Ramos (cell line): ENCODE results near the gene STARD9.
"Not testable (repeated sequence)": the region's sequence is repeated elsewhere in the genome, so short reads cannot be mapped to it uniquely, and the experiment has no call there.

ENCODE experiments used
- in situ Hi-C: fragments of 300-500 bp; cut with MboI; formaldehyde crosslinking; loops from one replicate; pipeline ENCODE4 v1.14.3; 2022; ENCODE audit warnings: low sequenced_read_pairs; ENCODE audit not compliant: unreplicated experiment

The STARD9 gene

DNA sequence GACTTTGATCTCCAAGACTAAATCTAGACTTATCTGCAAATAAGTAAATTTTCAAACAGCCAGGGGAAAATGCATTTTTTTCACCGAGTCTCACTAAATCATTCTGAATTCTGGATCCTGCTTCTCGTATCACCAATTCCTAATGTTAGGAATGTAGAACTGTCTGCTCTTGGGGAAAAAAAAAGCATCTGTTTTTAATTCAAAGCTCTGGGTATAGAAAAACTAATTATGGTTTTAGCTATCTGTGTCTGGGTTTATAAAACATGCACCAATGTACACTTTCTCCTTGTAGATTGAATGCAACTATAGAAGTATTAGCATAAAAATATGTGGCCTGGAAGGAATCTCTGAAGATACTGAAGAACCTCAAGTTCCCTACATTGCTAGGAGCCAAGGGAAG, 166.3 kb downstream of the STARD9 start:
- in situ Hi-C loops, result no loop called here

DNA sequence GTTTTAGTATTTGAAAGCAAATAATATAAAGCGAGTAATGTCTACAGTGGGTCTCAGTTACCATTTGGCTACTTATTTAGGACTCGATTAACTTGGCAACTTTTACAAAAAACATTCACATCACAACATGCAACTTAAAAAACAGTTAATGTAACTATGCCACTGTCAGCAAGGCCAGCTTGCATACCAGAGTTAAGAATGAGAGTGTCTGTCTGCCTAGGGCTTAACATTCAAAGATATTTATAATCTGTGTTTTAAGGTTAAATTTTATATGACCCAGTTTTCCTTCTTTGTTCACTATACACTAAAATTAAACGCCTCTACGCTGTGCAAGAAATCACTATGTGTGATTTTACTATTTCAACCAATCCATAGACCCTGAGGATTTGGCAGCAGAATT, 166.7 kb downstream of the STARD9 start:
- in situ Hi-C loops, result no loop called here

DNA sequence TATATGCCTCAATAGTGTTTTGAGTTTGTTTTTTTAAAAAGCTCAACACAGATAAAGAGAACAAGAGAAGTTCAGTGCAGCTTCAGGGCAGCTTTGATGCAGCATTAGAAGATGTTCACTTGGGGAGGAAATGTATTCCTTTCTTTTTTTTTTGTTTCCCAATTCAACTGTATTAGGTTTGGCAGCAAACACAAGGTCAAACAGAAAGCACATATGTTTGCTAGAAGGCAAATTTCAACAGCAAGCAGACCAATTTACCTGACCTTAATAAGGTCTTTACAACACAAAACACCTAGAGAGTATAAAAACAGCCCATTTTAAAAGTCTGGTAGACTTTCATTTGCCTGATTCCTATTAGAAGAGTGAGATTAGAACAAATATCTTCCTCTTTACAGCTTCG, 168.8 kb downstream of the STARD9 start:
- in situ Hi-C loops, result no loop called here

DNA sequence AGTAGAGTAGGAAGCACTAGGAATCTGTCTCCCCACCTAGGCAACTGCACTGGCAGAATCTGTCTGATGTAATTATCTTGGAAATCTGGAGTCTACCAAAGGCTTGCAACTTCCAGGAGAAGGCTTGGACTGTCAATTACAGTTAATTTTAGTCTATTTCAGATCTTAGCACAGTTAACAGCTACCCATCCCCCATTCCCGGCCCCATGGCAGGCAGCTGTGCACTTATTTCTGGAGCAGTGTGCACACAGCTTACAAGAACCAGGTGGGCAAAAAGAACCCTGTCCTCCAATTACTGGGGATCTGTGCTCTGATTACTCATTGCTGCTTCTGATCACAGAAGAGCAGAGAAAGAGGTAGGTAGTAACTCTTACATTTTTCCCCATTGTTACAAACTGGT, 173.9 kb downstream of the STARD9 start:
- in situ Hi-C loops, result no loop called here

DNA sequence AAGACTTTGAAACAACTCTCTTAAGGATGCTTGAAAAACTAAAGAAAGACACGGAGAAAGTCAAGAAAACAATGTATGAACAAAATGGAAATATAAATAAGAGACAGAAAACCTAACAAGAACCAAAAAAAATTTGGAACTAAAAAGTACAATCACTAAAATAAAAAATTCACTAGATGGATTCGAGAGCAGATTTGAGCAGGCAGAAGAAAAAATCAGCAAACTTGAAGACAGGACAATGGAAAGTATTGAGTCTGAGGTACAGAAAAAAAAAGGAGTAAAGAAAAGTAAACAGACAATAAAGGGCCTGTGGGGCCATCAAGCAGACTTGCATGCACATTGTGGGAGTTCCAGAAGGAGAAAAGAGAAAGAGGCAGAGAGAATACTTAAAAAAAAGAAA, 174.9 kb downstream of the STARD9 start:
- in situ Hi-C loops, result no loop called here

DNA sequence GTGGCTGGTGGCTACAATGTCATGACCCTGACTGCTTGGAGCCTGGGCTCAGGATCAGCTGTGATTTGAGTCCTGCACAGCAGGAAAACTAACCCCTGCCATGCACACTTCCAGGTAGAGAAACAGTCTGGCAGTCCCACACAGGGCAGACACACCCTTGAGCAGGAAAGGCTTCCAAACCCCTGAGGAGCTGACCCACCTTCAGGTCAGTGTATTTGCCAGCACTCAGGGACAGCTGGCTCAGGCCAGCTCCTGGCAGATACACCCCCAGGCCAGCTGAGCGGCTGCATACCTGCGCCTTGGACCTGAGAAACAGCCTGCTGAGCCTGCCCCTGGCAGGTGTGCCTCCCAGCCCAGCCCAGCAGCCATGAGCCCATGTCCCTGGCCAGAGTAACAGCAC, 183.7 kb downstream of the STARD9 start:
- in situ Hi-C loops, result no loop called here

DNA sequence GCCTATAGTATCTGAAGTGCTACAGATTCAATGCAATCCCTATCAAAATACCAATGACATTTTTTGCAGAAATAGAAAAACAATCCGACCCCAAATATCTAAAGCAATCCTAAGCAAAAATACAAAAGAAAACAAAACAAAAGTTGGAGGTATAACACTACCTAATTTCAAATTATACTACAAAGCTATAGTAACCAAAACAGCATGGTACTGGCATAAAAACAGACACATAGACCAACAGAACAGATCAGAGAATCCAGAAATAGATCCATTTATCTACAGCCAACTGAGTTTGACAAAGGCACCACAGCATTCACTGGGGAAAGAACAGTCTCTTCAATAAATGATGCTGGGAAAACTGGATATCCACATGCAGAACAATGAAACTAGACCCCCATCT, 185.4 kb downstream of the STARD9 start:
- in situ Hi-C loops, result no loop called here

DNA sequence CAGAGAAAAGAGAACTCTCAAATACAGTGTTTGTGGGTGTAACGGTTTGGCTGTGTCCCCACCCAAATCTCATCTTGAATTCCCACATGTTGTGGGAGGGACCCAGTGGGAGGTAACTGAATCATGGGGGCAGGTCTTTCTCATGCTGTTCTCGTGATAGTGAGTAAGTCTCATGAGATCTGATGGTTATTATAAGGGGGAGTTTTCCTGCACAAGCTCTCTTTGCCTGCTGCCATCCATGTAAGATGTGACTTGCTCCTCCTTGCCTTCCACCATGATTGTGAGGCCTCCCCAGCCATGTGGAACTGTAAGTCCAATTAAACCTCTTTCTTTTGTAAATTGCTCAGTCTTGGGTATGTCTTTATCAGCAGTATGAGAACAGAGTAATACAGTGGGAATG, 186.4 kb downstream of the STARD9 start:
- in situ Hi-C loops, result not testable (repeated sequence)

DNA sequence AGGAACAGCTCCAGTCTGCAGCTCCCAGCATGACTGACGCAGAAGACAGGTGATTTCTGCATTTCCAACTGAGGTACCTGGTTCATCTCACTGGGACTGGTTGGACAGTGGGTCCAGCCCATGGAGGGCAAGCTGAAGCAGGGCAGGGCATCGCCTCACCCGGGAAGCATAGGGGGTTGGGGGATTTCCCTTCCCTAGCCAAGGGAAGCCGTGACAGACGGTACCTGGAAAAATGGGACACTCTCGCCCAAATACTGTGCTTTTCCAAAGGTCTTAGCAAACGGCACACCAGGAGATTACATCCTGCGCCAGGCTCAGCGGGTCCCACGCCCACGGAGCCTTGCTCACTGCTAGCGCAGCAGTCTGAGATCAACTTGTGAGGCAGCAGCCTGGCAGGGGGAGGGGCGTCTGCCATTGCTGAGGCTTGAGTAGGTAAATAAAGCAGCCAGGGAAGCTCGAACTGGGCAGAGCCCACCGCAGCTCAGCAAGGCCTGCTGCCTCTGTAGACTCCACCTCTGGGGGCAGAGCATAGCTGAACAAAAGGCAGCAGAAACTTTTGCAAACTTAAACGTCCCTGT, 188.8 kb downstream of the STARD9 start:
- in situ Hi-C loops, result not testable (repeated sequence)

DNA sequence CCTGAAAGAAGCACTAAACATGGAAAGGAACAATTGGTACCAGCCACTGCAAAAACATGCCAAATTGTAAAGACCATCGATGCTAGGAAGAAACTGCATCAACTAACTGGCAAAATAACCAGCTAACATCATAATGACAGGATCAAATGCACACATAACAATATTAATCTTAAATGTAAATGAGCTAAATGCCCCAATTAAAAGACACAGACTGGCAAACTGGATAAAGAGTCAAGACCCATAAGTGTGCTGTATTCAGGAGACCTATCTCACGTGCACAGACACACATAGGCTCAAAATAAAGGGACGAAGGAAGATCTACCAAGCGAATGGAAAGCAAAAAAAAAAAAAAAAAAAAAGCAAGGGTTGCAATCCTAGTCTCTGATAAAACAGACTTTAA, 190.7 kb downstream of the STARD9 start:
- in situ Hi-C loops, result not testable (repeated sequence)
